Measurements from ENCODE around the gene CRX. TPM values are rescaled to one million over a fixed set of nuclear protein-coding genes. Genes with fewer than 3 reads are reported as not detected.

CRX gene
- total RNA-seq, 1 experiment from 2014 or later: not detected

DNA sequence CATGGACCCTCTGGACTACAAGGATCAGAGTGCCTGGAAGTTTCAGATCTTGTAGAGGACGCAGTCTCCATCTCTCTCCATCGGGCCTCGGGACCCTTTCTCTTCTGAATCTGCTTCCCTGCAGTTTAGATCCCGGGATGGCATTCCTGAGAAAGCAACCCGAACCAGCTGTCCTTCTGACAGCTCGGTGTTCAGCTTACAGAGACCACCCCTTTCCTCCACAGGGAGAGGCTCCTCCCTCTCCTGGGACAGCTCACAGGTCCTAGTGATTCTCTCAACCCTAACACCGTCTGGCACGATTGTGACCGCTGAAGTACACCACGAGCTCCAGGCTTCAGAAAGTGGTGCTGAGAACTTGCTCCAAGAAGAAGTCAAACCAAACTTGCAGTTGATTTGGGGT is 18.2 kb downstream of the CRX start:
- intact Hi-C loops (cut with micrococcal nuclease; ENCODE audit: unreplicated experiment) (no loop called here), in situ Hi-C loops (cut with HindIII; ENCODE audit: low pct_unique_long_range_greater_than_20kb, low sequenced_read_pairs) (no loop called here)
- ATAC-seq: no peak
- TF ChIP-seq, protein P1, sequence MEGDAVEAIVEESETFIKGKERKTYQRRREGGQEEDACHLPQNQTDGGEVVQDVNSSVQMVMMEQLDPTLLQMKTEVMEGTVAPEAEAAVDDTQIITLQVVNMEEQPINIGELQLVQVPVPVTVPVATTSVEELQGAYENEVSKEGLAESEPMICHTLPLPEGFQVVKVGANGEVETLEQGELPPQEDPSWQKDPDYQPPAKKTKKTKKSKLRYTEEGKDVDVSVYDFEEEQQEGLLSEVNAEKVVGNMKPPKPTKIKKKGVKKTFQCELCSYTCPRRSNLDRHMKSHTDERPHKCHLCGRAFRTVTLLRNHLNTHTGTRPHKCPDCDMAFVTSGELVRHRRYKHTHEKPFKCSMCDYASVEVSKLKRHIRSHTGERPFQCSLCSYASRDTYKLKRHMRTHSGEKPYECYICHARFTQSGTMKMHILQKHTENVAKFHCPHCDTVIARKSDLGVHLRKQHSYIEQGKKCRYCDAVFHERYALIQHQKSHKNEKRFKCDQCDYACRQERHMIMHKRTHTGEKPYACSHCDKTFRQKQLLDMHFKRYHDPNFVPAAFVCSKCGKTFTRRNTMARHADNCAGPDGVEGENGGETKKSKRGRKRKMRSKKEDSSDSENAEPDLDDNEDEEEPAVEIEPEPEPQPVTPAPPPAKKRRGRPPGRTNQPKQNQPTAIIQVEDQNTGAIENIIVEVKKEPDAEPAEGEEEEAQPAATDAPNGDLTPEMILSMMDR (IDR thresholded peaks at IDR 0.05): no peak
- TF ChIP-seq POLR2AphosphoS5 (IDR thresholded peaks at IDR 0.05; ENCODE audit: low read depth, low read length): no peak
- TF ChIP-seq TCF7L2 (IDR thresholded peaks at IDR 0.05; ENCODE audit: low read depth, low read length): no peak
- no peak for TF ChIP-seq SIN3A (IDR thresholded peaks at IDR 0.05; ENCODE audit: borderline replicate concordance, insufficient read depth, low read depth, low read length)
- TF ChIP-seq, protein P2, sequence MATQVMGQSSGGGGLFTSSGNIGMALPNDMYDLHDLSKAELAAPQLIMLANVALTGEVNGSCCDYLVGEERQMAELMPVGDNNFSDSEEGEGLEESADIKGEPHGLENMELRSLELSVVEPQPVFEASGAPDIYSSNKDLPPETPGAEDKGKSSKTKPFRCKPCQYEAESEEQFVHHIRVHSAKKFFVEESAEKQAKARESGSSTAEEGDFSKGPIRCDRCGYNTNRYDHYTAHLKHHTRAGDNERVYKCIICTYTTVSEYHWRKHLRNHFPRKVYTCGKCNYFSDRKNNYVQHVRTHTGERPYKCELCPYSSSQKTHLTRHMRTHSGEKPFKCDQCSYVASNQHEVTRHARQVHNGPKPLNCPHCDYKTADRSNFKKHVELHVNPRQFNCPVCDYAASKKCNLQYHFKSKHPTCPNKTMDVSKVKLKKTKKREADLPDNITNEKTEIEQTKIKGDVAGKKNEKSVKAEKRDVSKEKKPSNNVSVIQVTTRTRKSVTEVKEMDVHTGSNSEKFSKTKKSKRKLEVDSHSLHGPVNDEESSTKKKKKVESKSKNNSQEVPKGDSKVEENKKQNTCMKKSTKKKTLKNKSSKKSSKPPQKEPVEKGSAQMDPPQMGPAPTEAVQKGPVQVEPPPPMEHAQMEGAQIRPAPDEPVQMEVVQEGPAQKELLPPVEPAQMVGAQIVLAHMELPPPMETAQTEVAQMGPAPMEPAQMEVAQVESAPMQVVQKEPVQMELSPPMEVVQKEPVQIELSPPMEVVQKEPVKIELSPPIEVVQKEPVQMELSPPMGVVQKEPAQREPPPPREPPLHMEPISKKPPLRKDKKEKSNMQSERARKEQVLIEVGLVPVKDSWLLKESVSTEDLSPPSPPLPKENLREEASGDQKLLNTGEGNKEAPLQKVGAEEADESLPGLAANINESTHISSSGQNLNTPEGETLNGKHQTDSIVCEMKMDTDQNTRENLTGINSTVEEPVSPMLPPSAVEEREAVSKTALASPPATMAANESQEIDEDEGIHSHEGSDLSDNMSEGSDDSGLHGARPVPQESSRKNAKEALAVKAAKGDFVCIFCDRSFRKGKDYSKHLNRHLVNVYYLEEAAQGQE (IDR thresholded peaks at IDR 0.05; ENCODE audit: insufficient read depth in 1 of 2, low read depth in 2 of 2, low read length in 1 of 2): no peak
- ChIA-PET POLR2A (interaction anchor here (0.6 kb wide), 1 partner anchor 25 kb away, joined by 4 read pairs; no protein-coding TSS in a partner anchor), CTCF (interaction anchor here (0.6 kb wide), 1 partner anchor 46 kb away, joined by 5 read pairs; no protein-coding TSS in a partner anchor)
- BruUV-seq (replicated peaks): no TSS peak
- H3K4me1 ChIP-seq (ENCODE audit: control insufficient read depth, insufficient read depth, low read length): no peaks in the 10 kb centered on the region
- H3K27me3 ChIP-seq (ENCODE audit: control insufficient read depth, insufficient read depth, low read length): no peaks in the 10 kb centered on the region
- no peak for DNase-seq (ENCODE audit: low read depth, low spot score)
- H3K9me3 ChIP-seq (ENCODE audit: control insufficient read depth, insufficient read depth, low read depth, low read length): no peaks in the 10 kb centered on the region
- H3K27ac ChIP-seq (ENCODE audit: low read length): no peak overlapping the region
- no peak overlapping the region for H3K4me3 ChIP-seq (ENCODE audit: low read depth in 2 of 2, low read length in 2 of 2)
- H3K36me3 ChIP-seq (ENCODE audit: control insufficient read depth, insufficient read depth, low read length): no peaks in the 10 kb centered on the region

- intact Hi-C loops (cut with micrococcal nuclease; ENCODE audit: unreplicated experiment): no loop called here
- ChIA-PET CTCF (no interaction called here), POLR2A (no interaction called here)
These were observed 21.2 kb downstream of the CRX start for GRCh38 chr19:47842941-47843340.

More at GRCh38 chr19:47842941-47843340, 21.2 kb downstream of the CRX start:
- Histone ChIP-seq H3K27ac (ENCODE audit: low read length) (no peak overlapping the region), H3K27me3 (ENCODE audit: control insufficient read depth, insufficient read depth, low read length) (no peaks in the 10 kb centered on the region), H3K36me3 (ENCODE audit: control insufficient read depth, insufficient read depth, low read length) (no peaks in the 10 kb centered on the region), H3K4me1 (ENCODE audit: control insufficient read depth, insufficient read depth, low read length) (no peaks in the 10 kb centered on the region), H3K9me3 (ENCODE audit: control insufficient read depth, insufficient read depth, low read depth, low read length) (no peaks in the 10 kb centered on the region), H3K4me3 (ENCODE audit: low read depth in 2 of 2, low read length in 2 of 2) (no peak overlapping the region)
- DNase-seq (ENCODE audit: low read depth, low spot score) (no peak), ATAC-seq (no peak)
- BruUV-seq (replicated peaks): no TSS peak
- in situ Hi-C loops (cut with HindIII; ENCODE audit: low pct_unique_long_range_greater_than_20kb, low sequenced_read_pairs): no loop called here
- TF ChIP-seq TCF7L2 (IDR thresholded peaks at IDR 0.05; ENCODE audit: low read depth, low read length) (no peak), POLR2AphosphoS5 (IDR thresholded peaks at IDR 0.05; ENCODE audit: low read depth, low read length) (no peak), SIN3A (IDR thresholded peaks at IDR 0.05; ENCODE audit: borderline replicate concordance, insufficient read depth, low read depth, low read length) (no peak)
- TF ChIP-seq, protein P2 (IDR thresholded peaks at IDR 0.05; ENCODE audit: insufficient read depth in 1 of 2, low read depth in 2 of 2, low read length in 1 of 2): no peak
- TF ChIP-seq, protein P1 (IDR thresholded peaks at IDR 0.05): no peak
